Loucy (cell line): ENCODE results near the gene ZDHHC14.

Experiments used
- EZH2phosphoT487 ChIP-seq: fragments of 200-600 bp; IDR thresholded peaks from 2 replicates; pipeline ENCODE4 v1.6.1; 2018; ENCODE audit warnings: antibody characterized with exemption, mild to moderate bottlenecking, moderate library complexity, borderline replicate concordance
- TF ChIP-seq, protein P1 (sequence below): fragments of 200-600 bp; sonication (generic); conservative IDR thresholded peaks from 2 replicates; pipeline ENCODE4 v1.5.1; 2014; ENCODE audit warnings: mild to moderate bottlenecking, antibody characterized with exemption, low read length

DNA sequence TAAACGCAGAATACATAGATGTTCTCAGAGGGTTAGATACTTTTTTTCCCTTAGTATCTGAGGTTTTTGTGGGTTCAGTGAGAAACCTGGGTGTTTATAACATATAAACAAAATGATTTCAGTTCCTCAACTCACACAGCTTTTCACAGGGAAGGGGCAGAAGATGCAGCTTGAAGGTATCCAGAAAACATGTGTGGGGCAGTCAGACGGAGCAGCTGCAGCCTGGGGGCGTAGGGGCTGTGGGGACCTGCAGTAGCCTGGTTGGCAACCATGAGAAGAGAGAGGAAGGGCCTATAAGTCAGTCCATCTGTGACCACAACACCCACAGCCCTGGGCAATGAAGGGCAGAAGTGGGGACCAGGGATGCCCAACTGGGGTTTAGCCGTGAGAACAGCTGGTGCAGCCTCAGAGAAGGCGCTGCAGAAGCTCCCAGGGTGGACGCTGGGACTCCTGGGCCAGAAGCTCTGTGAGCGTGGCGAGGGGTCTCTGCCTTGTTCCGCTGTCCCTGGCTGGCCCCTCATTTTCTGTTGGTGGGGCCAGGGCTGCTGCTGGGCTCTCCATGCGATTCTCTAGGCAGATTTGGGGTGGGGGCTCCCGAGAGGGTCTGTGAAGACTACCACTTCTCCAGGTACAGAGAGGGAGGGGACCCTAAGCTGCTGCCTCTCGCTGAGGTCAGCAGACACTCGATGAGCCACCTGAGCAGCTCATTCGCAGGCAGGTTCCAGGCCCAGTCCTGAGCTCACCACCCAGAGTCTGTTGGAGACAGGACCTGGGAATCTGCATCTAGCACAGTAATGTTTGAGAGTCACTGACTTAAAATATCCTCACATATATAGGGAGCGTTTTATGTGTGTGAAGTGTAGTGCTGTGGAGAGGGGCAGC, 181.2 kb downstream of the ZDHHC14 start:
- TF ChIP-seq, protein P1, sequence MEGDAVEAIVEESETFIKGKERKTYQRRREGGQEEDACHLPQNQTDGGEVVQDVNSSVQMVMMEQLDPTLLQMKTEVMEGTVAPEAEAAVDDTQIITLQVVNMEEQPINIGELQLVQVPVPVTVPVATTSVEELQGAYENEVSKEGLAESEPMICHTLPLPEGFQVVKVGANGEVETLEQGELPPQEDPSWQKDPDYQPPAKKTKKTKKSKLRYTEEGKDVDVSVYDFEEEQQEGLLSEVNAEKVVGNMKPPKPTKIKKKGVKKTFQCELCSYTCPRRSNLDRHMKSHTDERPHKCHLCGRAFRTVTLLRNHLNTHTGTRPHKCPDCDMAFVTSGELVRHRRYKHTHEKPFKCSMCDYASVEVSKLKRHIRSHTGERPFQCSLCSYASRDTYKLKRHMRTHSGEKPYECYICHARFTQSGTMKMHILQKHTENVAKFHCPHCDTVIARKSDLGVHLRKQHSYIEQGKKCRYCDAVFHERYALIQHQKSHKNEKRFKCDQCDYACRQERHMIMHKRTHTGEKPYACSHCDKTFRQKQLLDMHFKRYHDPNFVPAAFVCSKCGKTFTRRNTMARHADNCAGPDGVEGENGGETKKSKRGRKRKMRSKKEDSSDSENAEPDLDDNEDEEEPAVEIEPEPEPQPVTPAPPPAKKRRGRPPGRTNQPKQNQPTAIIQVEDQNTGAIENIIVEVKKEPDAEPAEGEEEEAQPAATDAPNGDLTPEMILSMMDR = no peak
- no peak for TF ChIP-seq EZH2phosphoT487
